Esophagus muscularis mucosa (tissue), 4 donors: ENCODE results near the gene NHP2.

Source experiments
- EP300 ChIP-seq: sonication (generic); formaldehyde crosslinking; IDR thresholded peaks from one replicate; pipeline ENCODE4 v1.6.1; 2017; ENCODE audit warnings: antibody characterized with exemption
- POLR2A ChIP-seq: fragments of 450-650 bp; IDR thresholded peaks from one replicate; pipeline ENCODE4 v1.6.1; 2017; ENCODE audit warnings: antibody characterized with exemption, moderate library complexity, mild to moderate bottlenecking, low read depth
- TF ChIP-seq, protein P1 (sequence below), 3 experiments: fragments of 200-600 bp in 2 of 3; fragments of 450-650 bp in 1 of 3; sonication (generic) in 2 of 3; IDR thresholded peaks; one replicate each; pipeline ENCODE4 v1.5.1; 2017 to 2019; ENCODE audit warnings: antibody characterized with exemption in 3 of 3, mild to moderate bottlenecking in 2 of 3, moderate library complexity in 1 of 3

DNA sequence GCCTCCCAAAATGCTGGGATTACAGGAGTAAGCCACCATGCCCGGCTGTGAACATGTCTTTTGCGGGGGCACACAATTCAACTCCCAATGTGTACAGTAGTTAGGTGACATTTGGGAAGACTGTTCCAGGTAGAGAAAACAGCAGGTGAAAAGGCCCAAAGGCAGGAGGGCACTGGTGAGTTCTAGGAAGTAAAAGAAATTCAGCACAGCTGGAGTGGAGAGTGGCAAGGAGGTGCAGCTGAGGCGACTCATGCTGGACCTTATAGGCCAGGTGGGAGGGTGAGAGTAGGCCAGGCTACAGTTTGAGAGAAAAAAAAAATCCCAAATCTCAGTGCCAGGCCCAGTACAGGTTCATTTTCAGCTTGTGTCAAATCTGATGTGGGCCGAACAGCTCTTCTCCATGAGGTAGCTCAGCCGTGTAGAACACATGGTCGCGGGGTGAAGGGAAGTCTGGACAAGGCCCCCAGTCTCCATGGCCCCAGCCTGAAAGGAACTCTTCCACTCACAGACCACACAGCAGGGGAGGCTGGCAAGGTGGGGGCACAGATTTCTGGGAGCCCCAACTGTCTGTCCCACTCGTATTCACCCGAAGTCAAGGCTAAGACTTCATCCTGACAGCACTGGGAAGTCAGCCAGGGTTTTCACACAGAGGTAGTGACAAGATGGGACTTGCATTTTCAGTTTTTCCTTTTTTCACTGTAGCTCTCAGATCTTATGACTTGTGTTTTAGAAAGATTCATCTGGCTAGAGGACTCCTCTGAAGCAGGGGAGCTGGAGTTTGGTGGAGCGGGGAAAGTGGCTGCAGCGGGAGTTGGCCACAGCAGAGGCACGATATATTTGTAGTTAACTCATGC is 46.1 kb upstream of the NHP2 start:
- TF ChIP-seq, protein P1, sequence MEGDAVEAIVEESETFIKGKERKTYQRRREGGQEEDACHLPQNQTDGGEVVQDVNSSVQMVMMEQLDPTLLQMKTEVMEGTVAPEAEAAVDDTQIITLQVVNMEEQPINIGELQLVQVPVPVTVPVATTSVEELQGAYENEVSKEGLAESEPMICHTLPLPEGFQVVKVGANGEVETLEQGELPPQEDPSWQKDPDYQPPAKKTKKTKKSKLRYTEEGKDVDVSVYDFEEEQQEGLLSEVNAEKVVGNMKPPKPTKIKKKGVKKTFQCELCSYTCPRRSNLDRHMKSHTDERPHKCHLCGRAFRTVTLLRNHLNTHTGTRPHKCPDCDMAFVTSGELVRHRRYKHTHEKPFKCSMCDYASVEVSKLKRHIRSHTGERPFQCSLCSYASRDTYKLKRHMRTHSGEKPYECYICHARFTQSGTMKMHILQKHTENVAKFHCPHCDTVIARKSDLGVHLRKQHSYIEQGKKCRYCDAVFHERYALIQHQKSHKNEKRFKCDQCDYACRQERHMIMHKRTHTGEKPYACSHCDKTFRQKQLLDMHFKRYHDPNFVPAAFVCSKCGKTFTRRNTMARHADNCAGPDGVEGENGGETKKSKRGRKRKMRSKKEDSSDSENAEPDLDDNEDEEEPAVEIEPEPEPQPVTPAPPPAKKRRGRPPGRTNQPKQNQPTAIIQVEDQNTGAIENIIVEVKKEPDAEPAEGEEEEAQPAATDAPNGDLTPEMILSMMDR (IDR thresholded peaks at IDR 0.05) = no peak
- TF ChIP-seq POLR2A = no peak
- no peak for TF ChIP-seq EP300
